T-helper 2 cell (primary cell): ENCODE results near the gene TRIM8.

Experiments
- DNase-seq, 5 experiments: peaks; one replicate each; pipeline versions ENCODE4 v3.0.0 to v3.0.0-alpha.2; 2012 to 2022
- total RNA-seq, 2 donors: gene quantifications; one replicate each; lab custom pipeline; 2026; lab: John Stamatoyannopoulos, UW

Gene TRIM8
- 43.8 to 56.1 reads per million in 2 donors for total RNA-seq

GRCh38 chr10:102644066-102644645 lies at the start of gene TRIM8:
Gene TRIM8 (plus strand): TSS chr10:102644479. CDS start chr10:102644618, 139 bp downstream.
- DNase-seq = peak; percentile 24 to 81 (median 40)

GRCh38 chr10:102595293-102595692 lies 49.0 kb upstream of the TRIM8 start:
- DNase-seq = no peak

GRCh38 chr10:102595897-102596296 lies 48.4 kb upstream of the TRIM8 start:
- DNase-seq = no peak

- DNase-seq = peak in 1 of 5 experiments; percentile 24
Measured at GRCh38 chr10:102596506-102596971, 47.7 kb upstream of the TRIM8 start.

GRCh38 chr10:102597131-102597991 lies 46.9 kb upstream of the TRIM8 start:
- no peak for DNase-seq

- DNase-seq = no peak
Measured at GRCh38 chr10:102598243-102598642, 46.0 kb upstream of the TRIM8 start.

- DNase-seq = no peak
Measured at GRCh38 chr10:102599565-102600327, 44.5 kb upstream of the TRIM8 start.

- no peak for DNase-seq
Measured at GRCh38 chr10:102600816-102601215, 43.5 kb upstream of the TRIM8 start.

- no peak for DNase-seq
Measured at GRCh38 chr10:102601639-102602038, 42.6 kb upstream of the TRIM8 start.

GRCh38 chr10:102602272-102603045 lies 41.8 kb upstream of the TRIM8 start:
- DNase-seq = no peak

GRCh38 chr10:102603946-102604345 lies 40.3 kb upstream of the TRIM8 start:
- DNase-seq = no peak

- DNase-seq = no peak
Measured at GRCh38 chr10:102604439-102604841, 39.8 kb upstream of the TRIM8 start.

GRCh38 chr10:102605712-102606111 lies 38.6 kb upstream of the TRIM8 start:
- DNase-seq = no peak

GRCh38 chr10:102608487-102608886 lies 35.8 kb upstream of the TRIM8 start:
- DNase-seq = no peak

GRCh38 chr10:102610441-102610887 lies 33.8 kb upstream of the TRIM8 start:
- no peak for DNase-seq

GRCh38 chr10:102611514-102612087 lies 32.7 kb upstream of the TRIM8 start:
- DNase-seq = no peak

GRCh38 chr10:102612964-102613275 lies 31.4 kb upstream of the TRIM8 start:
- DNase-seq = peak in 3 of 5 experiments; percentile 23 to 39 (median 25)

GRCh38 chr10:102613286-102613685 lies 31.0 kb upstream of the TRIM8 start:
- DNase-seq = no peak

- DNase-seq = no peak
Measured at GRCh38 chr10:102613785-102614184, 30.5 kb upstream of the TRIM8 start.

- DNase-seq = no peak
Measured at GRCh38 chr10:102614888-102615287, 29.4 kb upstream of the TRIM8 start.

- no peak for DNase-seq
Measured at GRCh38 chr10:102615361-102615760, 28.9 kb upstream of the TRIM8 start.
